B cell (primary cell): Measurements from ENCODE around the gene NUFIP1. TPM values are rescaled to one million over a fixed set of nuclear protein-coding genes. Genes with fewer than 3 reads are reported as not detected.

Experiments used
- ATAC-seq: fragments of 200-7000 bp; cut with Tn5 transposase; one replicate; pipeline ENCODE4 v1.10.0; 2021; ENCODE audit warnings: low read depth, mild to moderate bottlenecking, moderate number of reproducible peaks, moderate library complexity
- CTCF ChIA-PET: fragments of 350-600 bp; sonication (Branson Sonifier 250); formaldehyde crosslinking; loops from one replicate; lab custom pipeline; 2021; ENCODE audit warnings: antibody characterized with exemption, inconsistent platforms; lab: Charles Lee
- POLR2A ChIA-PET: fragments of 350-600 bp; sonication (Branson Sonifier 250); formaldehyde crosslinking; loops from one replicate; lab custom pipeline; 2021; ENCODE audit warnings: antibody characterized with exemption; lab: Charles Lee
- DNase-seq: peaks from one replicate; pipeline ENCODE4 v3.0.0; 2013
- H2AFZ ChIP-seq: 2 replicates; pipeline ENCODE4 v1.6.1; 2012; ENCODE audit warnings: mild to moderate bottlenecking, low read depth, low read length; ENCODE audit not compliant: insufficient read depth, poor library complexity, severe bottlenecking
- H3K27ac ChIP-seq, 2 donors: 1 replicate in 1 of 2; 2 replicates in 1 of 2; pipeline ENCODE4 v1.5.1; 2012 to 2013; ENCODE audit warnings: low read length in 2 of 2, mild to moderate bottlenecking in 2 of 2, moderate library complexity in 1 of 2
- H3K27me3 ChIP-seq, 4 experiments: fragments of 200-600 bp in 1 of 4; sonication (generic) in 1 of 4; replicated peaks in 1 of 4; 1 replicate in 2 of 4; 2 replicates in 2 of 4; pipeline versions ENCODE4 v1.6.1 to v1.7.0; 2013 to 2016; ENCODE audit warnings: low read length in 3 of 4, mild to moderate bottlenecking in 2 of 4, mixed read lengths in 1 of 4, moderate library complexity in 1 of 4; ENCODE audit not compliant: insufficient read depth in 4 of 4, control insufficient read depth in 3 of 4; ENCODE audit errors: control extremely low read depth in 1 of 4
- H3K36me3 ChIP-seq, 2 experiments: replicated peaks in 1 of 2; 1 replicate in 1 of 2; 2 replicates in 1 of 2; pipeline versions ENCODE4 v1.6.1 to v1.7.1; 2013; ENCODE audit warnings: low read length in 1 of 2; ENCODE audit not compliant: insufficient read depth in 2 of 2, control insufficient read depth in 1 of 2; ENCODE audit errors: control extremely low read depth in 1 of 2, extremely low read depth in 1 of 2
- H3K4me1 ChIP-seq, 2 donors: fragments of 200-600 bp in 1 of 2; sonication (generic) in 1 of 2; 1 replicate in 1 of 2; 2 replicates in 1 of 2; pipeline versions ENCODE4 v1.5.1 to v1.6.1; 2013 to 2017; ENCODE audit warnings: low read length in 2 of 2; ENCODE audit not compliant: control insufficient read depth in 2 of 2, insufficient read depth in 2 of 2
- H3K4me2 ChIP-seq: replicated peaks from 2 replicates; pipeline ENCODE3; 2012; ENCODE audit warnings: mild to moderate bottlenecking, low read depth, low read length; ENCODE audit not compliant: poor library complexity, severe bottlenecking
- H3K4me3 ChIP-seq, 5 experiments: fragments of 200-600 bp in 1 of 5; sonication (generic) in 1 of 5; 1 replicate in 3 of 5; 2 replicates in 2 of 5; pipeline versions ENCODE4 v1.5.1 to v1.7.0; 2011 to 2016; ENCODE audit warnings: low read length in 4 of 5, mild to moderate bottlenecking in 4 of 5, low read depth in 2 of 5, control low read depth in 1 of 5, moderate library complexity in 1 of 5; ENCODE audit not compliant: insufficient read depth in 1 of 5; ENCODE audit errors: control extremely low read depth in 1 of 5, extremely low read depth in 1 of 5
- H3K79me2 ChIP-seq: fragments of 200-600 bp; sonication (generic); one replicate; pipeline ENCODE4 v1.6.0; 2016; ENCODE audit warnings: low read length; ENCODE audit not compliant: control insufficient read depth, insufficient read depth
- H3K9ac ChIP-seq: fragments of 200-600 bp; sonication (generic); 2 replicates; pipeline ENCODE4 v1.6.1; 2017; ENCODE audit warnings: mild to moderate bottlenecking, low read length, moderate library complexity
- H3K9me3 ChIP-seq, 3 donors: one replicate each; pipeline versions ENCODE4 v1.6.1 to v1.7.1; 2013; ENCODE audit warnings: low read length in 2 of 3; ENCODE audit not compliant: control insufficient read depth in 2 of 3, insufficient read depth in 1 of 3; ENCODE audit errors: control extremely low read depth in 1 of 3
- H4K20me1 ChIP-seq: 2 replicates; pipeline ENCODE4 v1.6.0; 2012; ENCODE audit warnings: mild to moderate bottlenecking, low read length; ENCODE audit not compliant: insufficient read depth, control insufficient read depth, poor library complexity, severe bottlenecking
- H3K27ac Mint-ChIP-seq: one replicate; pipeline ENCODE4 v1.8.0; 2021; ENCODE audit warnings: mixed read lengths
- H3K27me3 Mint-ChIP-seq: one replicate; pipeline ENCODE4 v1.8.0; 2021; ENCODE audit warnings: mixed read lengths
- H3K4me1 Mint-ChIP-seq: one replicate; pipeline ENCODE4 v1.8.0; 2021; ENCODE audit warnings: mixed read lengths
- H3K4me3 Mint-ChIP-seq: one replicate; pipeline ENCODE4 v1.8.0; 2021; ENCODE audit warnings: mixed read lengths
- H3K9me3 Mint-ChIP-seq: one replicate; pipeline ENCODE4 v1.8.0; 2022; ENCODE audit warnings: mixed read lengths; ENCODE audit not compliant: insufficient read depth
- CTCF ChIP-seq: fragments of 200-600 bp; IDR thresholded peaks from one replicate; pipeline ENCODE4 v1.8.0; 2022; ENCODE audit warnings: antibody characterized with exemption, mild to moderate bottlenecking
- EZH2 ChIP-seq: IDR thresholded peaks from 2 replicates; pipeline ENCODE4 v1.6.1; 2012; ENCODE audit warnings: borderline replicate concordance, low read depth, mild to moderate bottlenecking, moderate library complexity, low read length; ENCODE audit not compliant: insufficient read depth, poor library complexity, severe bottlenecking
- WGBS: methylation state at CpG from one replicate; pipeline ENCODE4 v1.1.5; 2013; ENCODE audit warnings: missing lambda C conversion rate; ENCODE audit not compliant: insufficient coverage; 5-methylcytosine and 5-hydroxymethylcytosine counted together
- intact Hi-C: fragments of 100-400 bp; cut with micrococcal nuclease; formaldehyde crosslinking; loops from one replicate; pipeline ENCODE4 v1.10.0; 2022
- polyA plus RNA-seq: library from polyadenylated mRNA; depleted of rRNA; stranded (reverse); fragments of >200 nt; gene quantifications from 2 replicates; pipeline ENCODE4 v1.2.3, GENCODE V29; 2012
- total RNA-seq, 2 donors: library from RNA; stranded (reverse); fragments of 120-200 nt in 1 of 2; gene quantifications; 1 replicate in 1 of 2; 2 replicates in 1 of 2; pipeline versions ENCODE4 v1.2.3 to v1.2.4, GENCODE V29; 2013 to 2022

Gene NUFIP1
- total and polyA plus RNA-seq, 2 donors (not counting 1 experiment from before 2014, with no cell fraction given): 2.2 to 4.7 TPM

- no peak overlapping the region for H3K9ac ChIP-seq
- Mint-ChIP-seq H3K9me3 (no peaks in the 10 kb centered on the region), H3K27me3 (peaks cover 5% of the 10 kb centered on the region), H3K4me3 (no peak overlapping the region), H3K27ac (no peak overlapping the region), H3K4me1 (no peaks in the 10 kb centered on the region)
- intact Hi-C loops: no loop called here
- H3K4me3 ChIP-seq: no peak overlapping the region
- ChIA-PET CTCF (no interaction called here), POLR2A (no interaction called here)
- no peaks in the 10 kb centered on the region for H3K36me3 ChIP-seq
- H3K27ac ChIP-seq: no peak overlapping the region
- H2AFZ ChIP-seq: no peak overlapping the region
- H3K79me2 ChIP-seq: no peaks in the 10 kb centered on the region
- no peaks in the 10 kb centered on the region for H3K4me1 ChIP-seq
- H3K4me2 ChIP-seq: no peak overlapping the region
- DNase-seq (no peak), ATAC-seq (no peak)
- no peaks in the 10 kb centered on the region for H3K9me3 ChIP-seq
- WGBS: 75% methylated on average over 1 of the region's 5 CpGs
- H4K20me1 ChIP-seq: no peaks in the 10 kb centered on the region
- peaks cover 0 to 5% (median 0%) of the 10 kb centered on the region in 4 experiments for H3K27me3 ChIP-seq
- TF ChIP-seq EZH2: no peak
- no peak for TF ChIP-seq CTCF
Observed at GRCh38 chr13:44932171-44932849, 57.0 kb downstream of the NUFIP1 start.

GRCh38 chr13:44930963-44931623 lies 58.2 kb downstream of the NUFIP1 start:
- no peak for TF ChIP-seq EZH2
- TF ChIP-seq CTCF: no peak
- Mint-ChIP-seq H3K27ac (no peak overlapping the region), H3K9me3 (no peaks in the 10 kb centered on the region), H3K4me3 (no peak overlapping the region), H3K4me1 (no peaks in the 10 kb centered on the region), H3K27me3 (peaks cover 13% of the 10 kb centered on the region)
- H3K9ac ChIP-seq: no peak overlapping the region
- peaks cover 0 to 5% (median 0%) of the 10 kb centered on the region in 4 experiments for H3K27me3 ChIP-seq
- CTCF ChIA-PET: interaction anchor here (0.7 kb wide), 1 partner anchor 1058 kb away, joined by 3 read pairs; no protein-coding TSS in a partner anchor
- no peak overlapping the region for H2AFZ ChIP-seq
- H3K27ac ChIP-seq: no peak overlapping the region
- no peaks in the 10 kb centered on the region for H3K36me3 ChIP-seq
- no peak overlapping the region for H3K4me3 ChIP-seq
- DNase-seq (no peak), ATAC-seq (no peak)
- no peaks in the 10 kb centered on the region for H3K79me2 ChIP-seq
- no peaks in the 10 kb centered on the region for H4K20me1 ChIP-seq
- no peaks in the 10 kb centered on the region for H3K9me3 ChIP-seq
- H3K4me2 ChIP-seq: no peak overlapping the region
- POLR2A ChIA-PET: no interaction called here
- WGBS: 92% methylated on average over 7 of the region's 7 CpGs
- no peaks in the 10 kb centered on the region for H3K4me1 ChIP-seq
- intact Hi-C loops: no loop called here
